ENCODE results near the gene BNIPL. TPM values are rescaled to one million over a fixed set of nuclear protein-coding genes. Genes with fewer than 3 reads are reported as not detected.
A peak's percentile ranks its signal among the peaks of the same experiment; 100 is the strongest.

The BNIPL gene
- 0.17 and 0.33 TPM in 2 replicates for total RNA-seq

- no peak for DNase-seq
Observed at GRCh38 chr1:151036356-151036755, at the start of gene BNIPL. BNIPL (plus strand) TSS chr1:151036586; CDS start chr1:151036726, 140 bp downstream.

- no peak for DNase-seq
Observed at GRCh38 chr1:150987924-150988323, 48.5 kb upstream of the BNIPL start.

GRCh38 chr1:150992626-150993025 lies 43.8 kb upstream of the BNIPL start:
- no peak for DNase-seq

GRCh38 chr1:150994248-150994647 lies 42.1 kb upstream of the BNIPL start:
- DNase-seq = no peak

GRCh38 chr1:150995460-150995859 lies 40.9 kb upstream of the BNIPL start:
- no peak for DNase-seq

GRCh38 chr1:150995896-150996295 lies 40.5 kb upstream of the BNIPL start:
- peak; percentile 48 for DNase-seq

GRCh38 chr1:150997126-150997872 lies 39.1 kb upstream of the BNIPL start:
- no peak for DNase-seq

GRCh38 chr1:150997949-150998348 lies 38.4 kb upstream of the BNIPL start:
- no peak for DNase-seq

GRCh38 chr1:150999051-150999674 lies 37.2 kb upstream of the BNIPL start:
- DNase-seq = peak; percentile 93

- DNase-seq = no peak
Observed at GRCh38 chr1:150999926-151000325, 36.5 kb upstream of the BNIPL start.

- DNase-seq = no peak
Observed at GRCh38 chr1:151000408-151000807, 36.0 kb upstream of the BNIPL start.

GRCh38 chr1:151001602-151002001 lies 34.8 kb upstream of the BNIPL start:
- DNase-seq = peak; percentile 49

- no peak for DNase-seq
Observed at GRCh38 chr1:151002051-151002450, 34.3 kb upstream of the BNIPL start.

GRCh38 chr1:151002611-151003010 lies 33.8 kb upstream of the BNIPL start:
- DNase-seq = no peak

GRCh38 chr1:151003180-151003579 lies 33.2 kb upstream of the BNIPL start:
- no peak for DNase-seq

- DNase-seq = peak; percentile 25
Observed at GRCh38 chr1:151005729-151006319, 30.6 kb upstream of the BNIPL start.

GRCh38 chr1:151006327-151007052 lies 29.9 kb upstream of the BNIPL start, which contains the start of gene MINDY1:
MINDY1 (minus strand) TSS chr1:151006902; CDS start chr1:151002617, 4,285 bp downstream.
- DNase-seq = peak; percentile 90

- no peak for DNase-seq
Observed at GRCh38 chr1:151007853-151008243, 28.5 kb upstream of the BNIPL start.

- DNase-seq = peak; percentile 99
Observed at GRCh38 chr1:151008244-151009205, 27.9 kb upstream of the BNIPL start, which contains the start of gene PRUNE1. PRUNE1 (plus strand) TSS chr1:151008449; CDS start chr1:151008633, 184 bp downstream.

- DNase-seq = no peak
Observed at GRCh38 chr1:151009206-151009587, 27.2 kb upstream of the BNIPL start.

- no peak for DNase-seq
Observed at GRCh38 chr1:151009674-151010345, 26.6 kb upstream of the BNIPL start.

Data from dermis blood vessel endothelial cell (primary cell).